Endodermal cell (in vitro differentiated cells): ENCODE measurements around the gene C15orf39. TPM values are rescaled to one million over a fixed set of nuclear protein-coding genes. Genes with fewer than 3 reads are reported as not detected.
A peak's percentile ranks its signal among the peaks of the same experiment; 100 is the strongest.

ENCODE experiments used
- DNase-seq: peaks from one replicate; pipeline ENCODE4 v3.0.0-alpha.2; 2017
- H3K27ac ChIP-seq: 2 replicates; pipeline ENCODE4 v1.5.1; 2013; ENCODE audit warnings: mild to moderate bottlenecking, low read depth, low read length, moderate library complexity
- H3K27me3 ChIP-seq: 2 replicates; pipeline ENCODE4 v1.6.1; 2013; ENCODE audit warnings: mild to moderate bottlenecking, low read length, moderate library complexity; ENCODE audit not compliant: insufficient read depth, control insufficient read depth, poor library complexity, severe bottlenecking
- H3K36me3 ChIP-seq: 2 replicates; pipeline ENCODE4 v1.7.0; 2013; ENCODE audit warnings: mild to moderate bottlenecking, low read length, moderate library complexity; ENCODE audit not compliant: control insufficient read depth, insufficient read depth
- H3K4me1 ChIP-seq: one replicate; pipeline ENCODE4 v1.7.0; 2013; ENCODE audit warnings: low read length; ENCODE audit not compliant: control insufficient read depth, insufficient read depth
- H3K4me3 ChIP-seq: 2 replicates; pipeline ENCODE4 v1.5.1; 2013; ENCODE audit warnings: mild to moderate bottlenecking, low read length, moderate library complexity
- H3K9ac ChIP-seq: 2 replicates; pipeline ENCODE4 v1.6.1; 2013; ENCODE audit warnings: mild to moderate bottlenecking, low read length, moderate library complexity; ENCODE audit not compliant: poor library complexity, severe bottlenecking; ENCODE audit errors: extremely low read depth
- H3K9me3 ChIP-seq: 2 replicates; pipeline ENCODE4 v1.6.1; 2013; ENCODE audit warnings: mild to moderate bottlenecking, low read length, moderate library complexity; ENCODE audit not compliant: control insufficient read depth
- H3K27ac Mint-ChIP-seq: 2 replicates; pipeline ENCODE4 v1.8.0; 2020; ENCODE audit warnings: mixed read lengths
- H3K27me3 Mint-ChIP-seq: 2 replicates; pipeline ENCODE4 v1.8.0; 2021; ENCODE audit warnings: mild to moderate bottlenecking, mixed read lengths; ENCODE audit not compliant: insufficient read depth
- H3K36me3 Mint-ChIP-seq: 2 replicates; pipeline ENCODE4 v1.8.0; 2020; ENCODE audit warnings: low read depth, mixed read lengths
- H3K4me1 Mint-ChIP-seq: 2 replicates; pipeline ENCODE4 v1.8.0; 2020; ENCODE audit warnings: mixed read lengths
- H3K4me3 Mint-ChIP-seq: 2 replicates; pipeline ENCODE4 v1.8.0; 2020; ENCODE audit warnings: mild to moderate bottlenecking, moderate library complexity, mixed read lengths
- H3K9me3 Mint-ChIP-seq: 2 replicates; pipeline ENCODE4 v1.8.0; 2020; ENCODE audit warnings: mild to moderate bottlenecking, mixed read lengths
- WGBS, 2 experiments: methylation state at CpG; one replicate each; pipeline versions ENCODE4 v1.1.5 to v1.1.7; 2013; ENCODE audit warnings: missing lambda C conversion rate in 2 of 2, mixed read lengths in 1 of 2; ENCODE audit not compliant: insufficient coverage in 1 of 2, insufficient read length in 1 of 2; 5-methylcytosine and 5-hydroxymethylcytosine counted together
- total RNA-seq, 2 donors: library from RNA; stranded (reverse); fragmentation: NEBNext Ultra II Directional in 1 of 2; extraction: Animal tissue kit (Norgen Biotek cat#: 25700) in 1 of 2; gene quantifications; 2 replicates in 1 of 2; 3 replicates in 1 of 2; pipeline ENCODE4 v1.2.1, GENCODE V29; 2021
- TF ChIP-seq, protein P1 (sequence below): fragments of 200-600 bp; sonication (generic); conservative IDR thresholded peaks from 2 replicates; pipeline ENCODE4 v1.5.0; 2021; ENCODE audit warnings: antibody characterized with exemption, mild to moderate bottlenecking

Gene C15orf39
- total RNA-seq, 2 donors from 2014 or later, result 19.0 to 22.2 TPM

DNA sequence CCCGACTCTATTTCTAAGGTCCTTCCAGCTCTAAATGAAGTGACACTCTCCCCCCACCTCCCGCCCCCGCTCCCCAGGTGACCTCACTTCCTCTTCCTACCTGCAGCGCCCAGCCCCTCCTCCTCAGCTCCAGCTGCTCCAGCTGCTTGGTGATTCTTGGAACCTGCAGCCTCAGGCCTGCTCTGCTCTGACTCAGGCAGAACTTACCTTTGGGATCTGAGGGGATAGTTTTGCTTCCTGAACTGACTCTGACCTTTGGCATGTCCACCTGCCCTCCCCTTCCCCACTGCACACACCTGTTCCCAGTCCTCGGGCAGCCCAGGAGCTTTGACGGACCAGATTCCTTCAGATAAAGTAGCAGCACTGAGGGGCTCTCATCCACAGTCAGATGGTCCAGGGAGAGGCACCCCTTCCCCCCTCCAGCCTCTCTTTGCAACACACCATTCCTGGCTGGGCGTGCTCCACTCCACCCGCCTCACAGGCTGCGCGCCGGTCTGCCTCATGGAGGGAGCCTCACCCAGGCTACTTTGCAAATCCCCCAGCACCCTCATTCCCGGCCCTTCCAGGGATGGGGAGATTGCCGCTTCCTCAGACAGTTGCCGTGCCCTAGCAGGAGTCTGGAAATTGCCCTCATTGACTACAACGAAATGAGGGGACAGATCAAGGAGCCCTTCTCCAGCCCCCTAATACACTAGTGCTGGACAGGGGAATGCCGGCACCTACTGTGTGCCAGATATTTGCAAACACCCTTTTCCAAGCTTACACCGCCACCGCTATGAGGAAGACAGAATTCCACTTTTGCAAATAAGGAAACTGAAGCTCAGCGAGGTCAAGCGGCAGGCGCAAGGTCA is 692 bp upstream of the C15orf39 start:
- Histone ChIP-seq H3K4me1 (peaks cover 24% of the 10 kb centered on the region), H3K9me3 (no peaks in the 10 kb centered on the region), H3K27me3 (no peaks in the 10 kb centered on the region), H3K4me3 (peak overlapping the region; percentile 89), H3K9ac (no peak overlapping the region), H3K36me3 (peaks cover 5% of the 10 kb centered on the region), H3K27ac (no peak overlapping the region)
- no peaks in the 10 kb centered on the region for H3K36me3 Mint-ChIP-seq
- peak overlapping the region; percentile 76 for H3K4me3 Mint-ChIP-seq
- TF ChIP-seq, protein P1, sequence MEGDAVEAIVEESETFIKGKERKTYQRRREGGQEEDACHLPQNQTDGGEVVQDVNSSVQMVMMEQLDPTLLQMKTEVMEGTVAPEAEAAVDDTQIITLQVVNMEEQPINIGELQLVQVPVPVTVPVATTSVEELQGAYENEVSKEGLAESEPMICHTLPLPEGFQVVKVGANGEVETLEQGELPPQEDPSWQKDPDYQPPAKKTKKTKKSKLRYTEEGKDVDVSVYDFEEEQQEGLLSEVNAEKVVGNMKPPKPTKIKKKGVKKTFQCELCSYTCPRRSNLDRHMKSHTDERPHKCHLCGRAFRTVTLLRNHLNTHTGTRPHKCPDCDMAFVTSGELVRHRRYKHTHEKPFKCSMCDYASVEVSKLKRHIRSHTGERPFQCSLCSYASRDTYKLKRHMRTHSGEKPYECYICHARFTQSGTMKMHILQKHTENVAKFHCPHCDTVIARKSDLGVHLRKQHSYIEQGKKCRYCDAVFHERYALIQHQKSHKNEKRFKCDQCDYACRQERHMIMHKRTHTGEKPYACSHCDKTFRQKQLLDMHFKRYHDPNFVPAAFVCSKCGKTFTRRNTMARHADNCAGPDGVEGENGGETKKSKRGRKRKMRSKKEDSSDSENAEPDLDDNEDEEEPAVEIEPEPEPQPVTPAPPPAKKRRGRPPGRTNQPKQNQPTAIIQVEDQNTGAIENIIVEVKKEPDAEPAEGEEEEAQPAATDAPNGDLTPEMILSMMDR, result no peak
- peaks cover 33% of the 10 kb centered on the region for H3K4me1 Mint-ChIP-seq
- H3K9me3 Mint-ChIP-seq, result no peaks in the 10 kb centered on the region
- DNase-seq, result peak; percentile 90
- WGBS, 2 experiments, result 23 to 30% methylated on average over 11 to 21 of the region's 21 CpGs
- peak overlapping the region; percentile 90 for H3K27ac Mint-ChIP-seq
- H3K27me3 Mint-ChIP-seq, result no peaks in the 10 kb centered on the region

DNA sequence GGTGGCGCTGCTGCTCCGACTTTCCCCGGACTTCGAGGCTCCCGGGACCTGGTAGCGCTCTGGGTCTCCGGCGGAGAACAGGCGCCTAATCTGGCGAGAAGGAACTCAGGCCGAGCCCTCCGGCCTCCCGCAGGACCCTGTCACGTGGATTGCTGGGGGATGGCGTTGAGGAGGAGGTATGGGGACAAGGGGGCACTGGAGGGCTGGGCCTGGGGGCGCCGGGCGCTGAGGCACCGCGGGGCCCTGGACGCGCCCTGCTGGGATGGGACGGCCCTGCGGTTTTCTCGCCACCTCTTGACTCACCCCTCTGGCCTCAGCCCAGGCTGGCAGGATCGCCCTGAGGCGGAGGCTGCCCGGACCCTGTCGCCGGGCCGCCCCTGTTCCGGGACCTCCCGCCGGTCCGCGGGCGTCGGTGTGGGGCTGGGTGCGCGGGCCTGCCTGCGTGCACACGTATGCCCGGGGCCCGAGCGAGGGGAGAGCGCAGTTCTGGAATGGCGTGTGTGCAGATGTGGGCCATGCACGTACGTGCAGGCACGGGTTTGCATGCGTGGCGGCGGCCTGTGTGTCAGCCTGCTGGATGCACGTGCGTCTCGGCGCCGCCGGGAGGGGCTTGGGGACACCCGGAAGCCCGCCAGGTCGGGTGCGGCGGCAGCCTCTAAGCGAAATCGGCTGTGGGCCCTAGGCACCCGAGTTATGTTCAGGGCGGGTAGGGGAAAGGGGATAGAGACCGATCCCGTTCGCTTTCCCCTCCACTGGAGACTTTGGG is 752 bp downstream of the C15orf39 start:
- Histone ChIP-seq H3K27me3 (no peaks in the 10 kb centered on the region), H3K27ac (no peak overlapping the region), H3K9me3 (no peaks in the 10 kb centered on the region), H3K36me3 (peaks cover 16% of the 10 kb centered on the region), H3K9ac (peak overlapping the region; percentile 68), H3K4me1 (peaks cover 24% of the 10 kb centered on the region), H3K4me3 (peak overlapping the region; percentile 89)
- Mint-ChIP-seq H3K4me3 (peak overlapping the region; percentile 76), H3K27ac (no peak overlapping the region), H3K4me1 (peaks cover 31% of the 10 kb centered on the region), H3K36me3 (no peaks in the 10 kb centered on the region), H3K27me3 (no peaks in the 10 kb centered on the region), H3K9me3 (no peaks in the 10 kb centered on the region)
- peak; percentile 82 for DNase-seq
- WGBS, 2 experiments, result 0 to 2% methylated on average over 12 to 70 of the region's 71 CpGs
- TF ChIP-seq, protein P1, result peak; percentile 59

DNA sequence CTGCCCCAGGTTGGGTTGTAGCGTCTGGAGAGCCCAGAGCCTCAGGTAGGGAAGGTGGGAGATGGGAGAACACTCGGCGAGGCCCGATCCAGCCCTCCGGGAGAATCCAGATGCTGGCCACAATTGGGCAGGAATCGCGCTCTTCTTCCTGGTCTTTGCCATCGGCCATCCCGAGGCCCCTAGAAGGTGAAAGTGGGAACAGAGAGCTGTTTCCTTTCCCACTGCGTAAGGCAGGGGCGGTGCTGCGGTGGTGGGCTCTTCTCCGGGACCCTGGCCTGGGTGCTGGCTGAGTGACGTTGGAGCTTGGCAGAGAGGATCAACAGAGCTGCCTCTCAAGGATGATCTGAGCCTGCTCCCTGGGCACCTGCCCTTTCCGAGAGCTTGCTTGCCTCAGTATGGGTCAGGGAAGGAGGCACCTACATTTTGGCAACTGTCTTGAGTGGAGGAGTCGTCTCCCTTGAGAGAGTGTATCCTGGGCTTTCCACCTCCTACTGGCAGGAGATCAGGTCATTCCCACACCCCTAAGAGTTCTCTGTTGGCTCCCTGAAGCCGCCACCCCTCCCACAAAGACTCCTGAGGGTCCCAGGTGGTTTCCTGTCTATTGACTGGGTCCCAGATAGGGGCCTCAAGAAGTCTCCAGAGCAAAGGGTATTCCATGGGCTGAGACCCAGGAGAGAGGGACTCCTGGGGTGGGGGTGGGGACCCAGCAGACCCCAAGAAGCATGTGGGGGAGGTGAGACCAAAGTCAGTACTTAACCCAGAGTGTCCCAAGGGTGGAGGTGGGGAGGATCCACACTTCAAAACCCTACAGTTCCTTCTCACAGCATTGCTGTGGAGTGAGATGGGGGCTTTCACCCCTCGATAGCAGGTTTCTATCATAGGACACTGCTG is 1.6 kb downstream of the C15orf39 start:
- H3K36me3 Mint-ChIP-seq, result peaks cover 3% of the 10 kb centered on the region

More for the DNA sequence above, 1.6 kb downstream of the C15orf39 start:
- Histone ChIP-seq H3K9me3 (no peaks in the 10 kb centered on the region), H3K4me3 (peak overlapping the region; percentile 89), H3K4me1 (peaks cover 24% of the 10 kb centered on the region), H3K27me3 (no peaks in the 10 kb centered on the region), H3K36me3 (peaks cover 25% of the 10 kb centered on the region), H3K9ac (peak overlapping the region; percentile 68), H3K27ac (no peak overlapping the region)
- Mint-ChIP-seq H3K27me3 (no peaks in the 10 kb centered on the region), H3K4me1 (peaks cover 31% of the 10 kb centered on the region), H3K4me3 (peak overlapping the region; percentile 76), H3K9me3 (no peaks in the 10 kb centered on the region), H3K27ac (peak overlapping the region; percentile 79)
- no peak for DNase-seq
- TF ChIP-seq, protein P1, result no peak
- 26 to 27% methylated on average over 9 to 18 of the region's 18 CpGs for WGBS, 2 experiments
